Activated CD4-positive, alpha-beta T cell treated with anti-CD3 and anti-CD28 coated beads for 36 hours (primary cell): ENCODE results near the gene NLN. TPM values are rescaled to one million over a fixed set of nuclear protein-coding genes. Genes with fewer than 3 reads are reported as not detected.
"Not testable (repeated sequence)": the region's sequence is repeated elsewhere in the genome, so short reads cannot be mapped to it uniquely, and the experiment has no call there.

Source experiments
- ATAC-seq: fragments of 200-7000 bp; cut with Tn5 transposase; one replicate; pipeline ENCODE4 v1.10.0; 2021; ENCODE audit warnings: mild to moderate bottlenecking, moderate library complexity
- CTCF ChIA-PET: fragments of 350-600 bp; sonication (Branson Sonifier 250); formaldehyde crosslinking; loops from one replicate; lab custom pipeline; 2021; ENCODE audit warnings: antibody characterized with exemption; lab: Charles Lee
- POLR2A ChIA-PET: fragments of 350-600 bp; sonication (Branson Sonifier 250); formaldehyde crosslinking; loops from one replicate; lab custom pipeline; 2021; ENCODE audit warnings: antibody characterized with exemption, inconsistent platforms; lab: Charles Lee
- DNase-seq: peaks from one replicate; pipeline ENCODE4 v3.0.0-alpha.2; 2020
- H3K27ac Mint-ChIP-seq: one replicate; pipeline ENCODE4 v1.8.0; 2021; ENCODE audit warnings: mixed read lengths
- H3K27me3 Mint-ChIP-seq: one replicate; pipeline ENCODE4 v1.8.0; 2021; ENCODE audit warnings: mixed read lengths
- H3K36me3 Mint-ChIP-seq: one replicate; pipeline ENCODE4 v1.8.0; 2021; ENCODE audit warnings: low read depth, mixed read lengths
- H3K4me1 Mint-ChIP-seq: one replicate; pipeline ENCODE4 v1.8.0; 2021; ENCODE audit warnings: mixed read lengths
- H3K4me3 Mint-ChIP-seq: one replicate; pipeline ENCODE4 v1.8.0; 2021; ENCODE audit warnings: mild to moderate bottlenecking, moderate library complexity, mixed read lengths
- H3K9me3 Mint-ChIP-seq: one replicate; pipeline ENCODE4 v1.8.0; 2021; ENCODE audit warnings: low read depth, mixed read lengths
- intact Hi-C, 2 experiments: fragments of 100-400 bp; cut with DNase I in 1 of 2; cut with micrococcal nuclease in 1 of 2; formaldehyde crosslinking; loops; one replicate each; pipeline versions ENCODE4 v1.14.2 to v1.15.1; 2022 to 2024; cut with DNase I, micrococcal nuclease
- total RNA-seq, 2 experiments: library from RNA; stranded (reverse); gene quantifications; one replicate each; pipeline ENCODE4 v1.2.3, GENCODE V29; 2021

The NLN gene
- total RNA-seq, 2 experiments from 2014 or later = 30.9 to 33.8 TPM

DNA sequence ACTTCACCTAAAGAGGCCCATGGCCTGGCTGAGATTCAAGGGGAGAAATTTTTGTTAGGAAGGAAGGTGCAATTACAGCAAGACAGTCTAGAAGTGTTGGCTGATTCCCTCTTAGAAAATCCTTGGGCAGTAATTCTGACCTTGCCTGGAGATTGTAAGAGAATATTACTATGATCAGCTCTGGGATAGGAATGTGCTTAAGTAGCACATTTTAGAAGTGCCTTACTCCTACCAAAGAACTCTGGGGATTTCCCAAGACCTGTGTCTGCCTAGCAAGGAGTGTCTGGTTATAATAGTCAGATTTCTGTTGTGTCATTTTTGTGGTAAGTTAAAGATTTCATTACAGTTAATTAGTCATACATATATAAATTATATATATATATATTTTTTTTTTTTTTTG, 52.3 kb downstream of the NLN start:
- H3K9me3 Mint-ChIP-seq = no peaks in the 10 kb centered on the region
- DNase-seq (no peak), ATAC-seq (peak; percentile 81)
- H3K4me1 Mint-ChIP-seq = peaks cover 29% of the 10 kb centered on the region
- no peak overlapping the region for H3K27ac Mint-ChIP-seq
- no peak overlapping the region for H3K4me3 Mint-ChIP-seq
- peaks cover 9% of the 10 kb centered on the region for H3K36me3 Mint-ChIP-seq
- no peaks in the 10 kb centered on the region for H3K27me3 Mint-ChIP-seq
- intact Hi-C loops = no loop called here
- CTCF ChIA-PET = no interaction called here
- POLR2A ChIA-PET = no interaction called here

DNA sequence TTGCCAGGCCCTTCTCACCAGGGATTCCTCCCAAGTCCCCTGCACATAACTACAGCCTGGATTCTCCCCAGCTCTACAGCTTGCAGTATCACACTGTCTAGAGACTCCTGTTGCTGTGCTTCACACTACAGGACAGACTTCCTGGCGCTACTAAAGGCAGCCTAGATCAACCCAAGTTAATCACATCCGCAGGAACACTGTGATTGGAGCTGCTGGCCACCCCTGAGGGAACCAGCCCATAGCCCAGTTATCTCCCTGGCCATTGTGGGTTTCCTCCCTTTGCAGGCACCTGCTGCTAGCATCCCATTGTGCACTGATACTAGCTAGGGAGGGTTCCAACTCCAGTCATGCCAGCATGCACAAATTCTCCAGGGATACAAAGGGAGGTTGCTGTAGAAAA, 53.5 kb downstream of the NLN start:
- Mint-ChIP-seq H3K27me3 (no peaks in the 10 kb centered on the region), H3K4me1 (peaks cover 33% of the 10 kb centered on the region), H3K36me3 (peaks cover 13% of the 10 kb centered on the region), H3K4me3 (no peak overlapping the region), H3K27ac (no peak overlapping the region), H3K9me3 (no peaks in the 10 kb centered on the region)
- ChIA-PET CTCF (no interaction called here), POLR2A (no interaction called here)
- ATAC-seq = no peak
- no peak for DNase-seq
- intact Hi-C loops = loop anchor here in 1 of 2 experiments (5.0 kb wide), 1 partner anchor 42 kb away; no protein-coding TSS in a partner anchor

DNA sequence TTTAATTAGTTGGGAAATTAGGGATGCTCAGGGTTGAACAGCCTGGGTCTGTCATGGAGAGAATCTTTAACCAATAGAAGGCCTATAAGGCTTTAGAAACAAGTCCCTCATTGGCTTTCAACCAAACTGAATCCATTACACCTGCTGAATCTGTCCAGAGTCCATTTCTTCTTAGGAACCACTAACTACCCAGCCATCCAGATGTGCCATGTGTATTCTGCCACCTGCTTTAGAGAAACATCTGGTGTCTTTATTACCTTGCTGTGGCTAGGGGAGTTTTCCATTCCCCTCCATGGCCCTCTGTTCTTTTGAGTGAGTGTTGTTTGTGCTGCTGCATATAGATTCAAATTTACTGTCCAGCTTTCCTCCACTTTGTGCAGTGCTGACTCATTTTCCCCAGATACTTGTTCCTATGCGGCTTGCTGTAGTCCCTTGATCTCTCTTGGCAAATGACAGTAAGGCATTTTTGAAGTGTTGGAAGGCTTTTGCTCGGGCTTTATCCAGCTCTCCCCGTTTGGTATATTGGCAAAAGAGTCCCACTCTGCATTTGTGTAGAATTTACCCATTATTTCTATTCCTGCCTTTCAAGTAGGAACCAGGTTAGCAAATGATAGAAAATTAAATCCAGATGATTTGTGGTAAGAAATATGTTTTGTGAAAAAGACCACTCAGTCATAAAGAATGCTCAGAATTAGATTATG, 54.6 kb downstream of the NLN start:
- H3K9me3 Mint-ChIP-seq = no peaks in the 10 kb centered on the region
- intact Hi-C loops = loop anchor here in 1 of 2 experiments (5.0 kb wide), 1 partner anchor 41 kb away; no protein-coding TSS in a partner anchor
- peaks cover 33% of the 10 kb centered on the region for H3K4me1 Mint-ChIP-seq
- H3K4me3 Mint-ChIP-seq = no peak overlapping the region
- ATAC-seq (no peak), DNase-seq (no peak)
- CTCF ChIA-PET = no interaction called here
- H3K27me3 Mint-ChIP-seq = no peaks in the 10 kb centered on the region
- POLR2A ChIA-PET = interaction anchor here (0.9 kb wide), 1 partner anchor 55 kb away, joined by 3 read pairs; the partner anchor contains the start of genes NLN and SGTB
- no peak overlapping the region for H3K27ac Mint-ChIP-seq
- H3K36me3 Mint-ChIP-seq = peaks cover 21% of the 10 kb centered on the region

DNA sequence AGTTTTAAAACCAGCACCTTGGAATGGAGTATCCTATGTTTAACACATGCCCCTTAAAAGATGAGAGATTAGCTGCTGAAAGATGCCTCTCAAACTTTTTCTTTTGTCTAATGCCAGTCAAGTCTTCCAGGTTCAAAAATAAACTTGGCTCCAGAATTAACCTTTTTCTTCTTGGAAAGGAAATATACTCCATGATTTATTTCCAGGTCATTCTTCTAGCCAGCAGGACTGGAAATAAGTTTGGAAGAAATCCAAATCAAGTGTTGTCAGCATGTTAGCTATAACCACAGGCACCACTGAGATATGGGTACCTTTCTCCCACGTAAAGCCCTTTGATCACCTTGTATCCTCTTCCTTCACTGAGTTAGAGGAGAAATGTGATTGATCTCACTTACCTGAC, 56.1 kb downstream of the NLN start:
- ATAC-seq = no peak
- H3K4me3 Mint-ChIP-seq = no peak overlapping the region

DNA sequence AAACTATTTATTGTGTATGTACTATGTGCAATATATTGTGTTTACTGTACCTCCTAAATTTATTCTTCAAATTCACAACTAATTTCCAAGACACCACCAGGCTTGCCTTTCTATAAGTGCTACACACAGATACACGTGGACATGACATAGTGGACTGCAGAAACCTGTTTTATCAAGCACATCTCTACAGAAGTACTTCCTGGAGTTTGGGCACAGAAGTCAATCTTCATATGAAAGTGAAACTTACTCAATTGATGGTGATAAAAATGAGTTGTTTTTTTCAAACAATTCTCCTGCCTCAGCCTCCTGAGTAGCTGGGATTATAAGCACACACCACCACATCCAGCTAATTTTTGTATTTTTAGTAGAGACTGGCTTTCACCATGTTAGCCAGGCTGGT, 57.6 kb downstream of the NLN start:
- Mint-ChIP-seq H3K4me3 (no peak overlapping the region), H3K4me1 (peaks cover 25% of the 10 kb centered on the region), H3K27me3 (no peaks in the 10 kb centered on the region), H3K27ac (no peak overlapping the region), H3K36me3 (peaks cover 38% of the 10 kb centered on the region), H3K9me3 (no peaks in the 10 kb centered on the region)
- ChIA-PET POLR2A (no interaction called here), CTCF (no interaction called here)
- DNase-seq (no peak), ATAC-seq (peak; percentile 75)
- intact Hi-C loops = loop anchor here in 1 of 2 experiments (5.0 kb wide), 1 partner anchor 38 kb away; no protein-coding TSS in a partner anchor

More for the DNA sequence above, 56.1 kb downstream of the NLN start:
- intact Hi-C loops = loop anchor here in 1 of 2 experiments (5.0 kb wide), 1 partner anchor 39 kb away; no protein-coding TSS in a partner anchor
- H3K27ac Mint-ChIP-seq = no peak overlapping the region
- no peak for DNase-seq
- no peaks in the 10 kb centered on the region for H3K9me3 Mint-ChIP-seq
- peaks cover 33% of the 10 kb centered on the region for H3K4me1 Mint-ChIP-seq
- ChIA-PET POLR2A (no interaction called here), CTCF (interaction anchor here (0.8 kb wide), 1 partner anchor 244 kb away, joined by 3 read pairs; no protein-coding TSS in a partner anchor)
- H3K27me3 Mint-ChIP-seq = no peaks in the 10 kb centered on the region
- peaks cover 36% of the 10 kb centered on the region for H3K36me3 Mint-ChIP-seq

DNA sequence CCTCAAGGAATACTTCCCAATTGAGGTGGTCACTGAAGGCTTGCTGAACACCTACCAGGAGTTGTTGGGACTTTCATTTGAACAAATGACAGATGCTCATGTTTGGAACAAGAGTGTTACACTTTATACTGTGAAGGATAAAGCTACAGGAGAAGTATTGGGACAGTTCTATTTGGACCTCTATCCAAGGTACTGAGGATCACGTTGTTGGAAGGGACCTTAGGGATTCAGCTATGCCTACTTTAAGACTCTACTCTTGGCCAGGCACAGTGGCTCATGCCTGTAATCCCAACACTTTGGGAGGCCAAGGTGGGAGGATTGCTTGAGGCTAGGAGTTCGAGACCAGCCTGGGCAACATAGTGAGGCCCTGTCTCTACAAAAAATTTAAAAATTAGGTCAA, 66.3 kb downstream of the NLN start:
- H3K27ac Mint-ChIP-seq, H3K4me3 Mint-ChIP-seq, ATAC-seq, H3K9me3 Mint-ChIP-seq, intact Hi-C loops, POLR2A ChIA-PET, DNase-seq, H3K27me3 Mint-ChIP-seq: not testable (repeated sequence)
- CTCF ChIA-PET = interaction anchor here (0.7 kb wide), 1 partner anchor 27 kb away, joined by 3 read pairs; no protein-coding TSS in a partner anchor
- Mint-ChIP-seq H3K36me3 (peaks cover 36% of the 10 kb centered on the region), H3K4me1 (peaks cover 13% of the 10 kb centered on the region)

DNA sequence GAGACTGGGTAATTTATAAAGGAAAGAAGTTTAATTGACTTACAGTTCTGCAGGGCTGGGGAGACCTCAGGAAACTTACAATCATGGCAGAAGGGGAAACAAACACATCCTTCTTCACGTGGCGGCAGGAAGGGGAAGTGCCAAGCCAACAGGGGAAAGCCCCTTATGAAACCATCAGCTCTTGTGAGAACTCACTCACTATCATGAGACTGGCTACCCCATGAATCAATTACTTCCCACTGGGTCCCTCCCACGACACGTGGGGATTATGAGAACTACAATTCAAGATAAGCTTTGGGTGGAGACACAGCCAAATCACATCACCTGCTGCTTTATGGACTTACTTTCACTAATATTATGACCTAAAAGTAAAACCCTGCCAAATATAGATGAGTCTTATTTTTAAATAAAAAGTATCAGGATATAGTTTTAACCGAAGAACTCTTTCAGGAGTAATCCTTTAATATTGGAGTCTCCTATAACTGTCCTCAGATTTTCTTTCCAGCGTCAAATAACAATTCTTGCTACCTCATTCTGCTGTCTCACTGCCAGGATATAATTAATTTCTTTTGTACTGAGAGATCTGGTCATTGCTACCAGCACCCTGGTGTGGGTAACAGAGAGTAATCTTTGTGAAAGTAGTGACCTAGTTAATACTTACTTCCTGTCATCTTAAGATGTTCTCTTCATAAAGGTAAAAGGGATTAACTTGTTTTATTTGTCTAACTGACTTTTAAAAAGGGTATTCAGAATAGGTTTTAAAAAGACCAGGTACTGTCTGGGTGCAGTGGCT, 68.6 kb downstream of the NLN start:
- H3K4me3 Mint-ChIP-seq = no peak overlapping the region
- DNase-seq = peak; percentile 51
- ChIA-PET POLR2A (interaction anchor here (0.7 kb wide), 1 partner anchor 39 kb away, joined by 4 read pairs; no protein-coding TSS in a partner anchor), CTCF (no interaction called here)
- intact Hi-C loops = no loop called here
- peaks cover 34% of the 10 kb centered on the region for H3K36me3 Mint-ChIP-seq
- peak; percentile 89 for ATAC-seq
- peaks cover 13% of the 10 kb centered on the region for H3K4me1 Mint-ChIP-seq
- peaks cover 5% of the 10 kb centered on the region for H3K9me3 Mint-ChIP-seq
- no peaks in the 10 kb centered on the region for H3K27me3 Mint-ChIP-seq
- H3K27ac Mint-ChIP-seq = no peak overlapping the region

DNA sequence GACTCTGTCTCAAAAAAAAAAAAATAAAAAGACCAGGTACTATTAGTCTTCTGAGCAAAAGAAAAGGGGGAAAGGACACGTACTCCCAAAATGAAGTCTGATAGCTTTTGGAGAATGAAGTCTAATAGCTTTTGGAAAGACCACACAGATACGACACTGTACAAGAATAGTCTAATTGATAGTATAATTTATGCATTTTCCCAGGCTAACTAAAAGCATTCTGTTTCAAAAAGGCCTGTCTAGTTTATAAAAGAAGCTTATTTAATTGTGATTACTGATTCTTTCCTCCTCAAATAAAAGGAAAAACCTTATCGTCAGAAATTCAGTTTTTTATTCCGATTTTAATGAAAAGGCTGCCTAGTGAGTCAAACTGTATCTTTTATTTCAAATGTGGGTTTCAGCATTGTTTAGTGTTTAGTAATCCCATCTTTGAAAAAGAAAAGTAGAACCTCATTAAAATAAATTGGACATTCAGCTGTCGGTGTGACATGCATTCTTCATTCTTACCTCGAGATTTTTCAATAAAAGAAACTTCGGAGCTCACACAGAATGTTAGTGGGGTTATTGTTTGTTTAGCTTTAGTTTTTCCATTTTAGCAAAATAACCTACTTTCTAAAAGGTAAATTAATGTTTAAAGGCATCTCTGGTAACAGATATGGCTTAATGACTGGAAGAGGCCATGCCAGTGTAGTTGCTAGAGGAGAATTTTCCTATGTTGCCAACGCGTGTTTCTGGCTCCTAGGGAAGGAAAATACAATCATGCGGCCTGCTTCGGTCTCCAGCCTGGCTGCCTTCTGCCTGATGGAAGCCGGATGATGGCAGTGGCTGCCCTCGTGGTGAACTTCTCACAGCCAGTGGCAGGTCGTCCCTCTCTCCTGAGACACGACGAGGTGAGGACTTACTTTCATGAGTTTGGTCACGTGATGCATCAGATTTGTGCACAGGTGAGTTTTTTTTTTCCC, 70.0 kb downstream of the NLN start:
- Mint-ChIP-seq H3K36me3 (peaks cover 33% of the 10 kb centered on the region), H3K9me3 (peaks cover 5% of the 10 kb centered on the region), H3K4me1 (peaks cover 19% of the 10 kb centered on the region), H3K27ac (no peak overlapping the region), H3K27me3 (no peaks in the 10 kb centered on the region), H3K4me3 (no peak overlapping the region)
- intact Hi-C loops = no loop called here
- ChIA-PET CTCF (no interaction called here), POLR2A (interaction anchor here (0.7 kb wide), 1 partner anchor 38 kb away, joined by 4 read pairs; no protein-coding TSS in a partner anchor)
- no peak for ATAC-seq
- no peak for DNase-seq

DNA sequence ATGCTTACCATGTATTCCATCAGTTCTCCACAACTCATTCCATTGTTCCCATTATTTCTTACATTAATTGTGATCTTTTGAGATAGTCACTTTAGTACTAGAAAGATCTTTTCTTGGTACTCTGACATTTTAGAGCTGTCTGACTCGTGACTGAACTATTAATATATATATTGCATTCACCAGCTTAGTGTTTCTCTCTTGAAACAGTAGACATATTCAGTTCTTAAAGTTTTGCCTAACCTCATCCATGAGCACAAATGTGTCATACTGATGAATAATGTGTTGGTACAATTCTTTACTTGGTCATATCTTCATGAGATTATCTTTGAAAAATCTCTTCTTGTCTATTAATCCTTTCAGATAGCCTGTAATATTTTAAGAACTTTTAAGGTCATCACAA, 74.3 kb downstream of the NLN start:
- peaks cover 16% of the 10 kb centered on the region for H3K36me3 Mint-ChIP-seq
- peaks cover 8% of the 10 kb centered on the region for H3K4me1 Mint-ChIP-seq
- ChIA-PET POLR2A (no interaction called here), CTCF (interaction anchor here (1.1 kb wide), 1 partner anchor 17 kb away, joined by 3 read pairs; no protein-coding TSS in a partner anchor)
- peak; percentile 47 for ATAC-seq
- intact Hi-C loops = no loop called here
- no peak overlapping the region for H3K4me3 Mint-ChIP-seq
- H3K27me3 Mint-ChIP-seq = no peaks in the 10 kb centered on the region
- no peak for DNase-seq
- no peak overlapping the region for H3K27ac Mint-ChIP-seq
- H3K9me3 Mint-ChIP-seq = no peaks in the 10 kb centered on the region

DNA sequence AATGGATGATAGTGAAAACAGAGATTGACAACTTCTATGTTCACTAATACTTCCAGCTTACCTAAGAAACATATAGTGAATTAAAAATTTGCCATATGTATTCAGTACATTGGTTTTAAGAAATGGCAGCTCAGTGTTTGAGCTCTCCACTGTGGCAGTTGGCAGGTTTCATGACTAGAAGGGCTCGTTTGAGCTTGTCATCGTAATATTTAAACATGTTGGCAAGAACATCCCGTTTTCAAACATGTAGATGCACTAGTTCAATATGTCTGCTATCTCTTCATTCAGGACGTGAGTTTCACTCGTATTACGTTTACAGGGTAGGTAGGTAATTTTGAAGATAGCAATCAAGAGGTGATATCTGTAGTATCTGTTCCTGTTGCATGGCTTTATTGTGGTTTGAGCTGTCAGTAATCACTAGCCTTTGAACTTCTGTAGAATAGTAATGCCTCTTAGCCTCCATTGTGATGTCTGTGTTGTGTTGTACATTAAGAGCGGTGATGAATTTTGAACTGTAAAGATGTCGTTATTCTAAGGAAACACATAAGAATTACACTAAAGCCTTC, 74.8 kb downstream of the NLN start:
- H3K36me3 Mint-ChIP-seq = peaks cover 20% of the 10 kb centered on the region
- H3K9me3 Mint-ChIP-seq = peaks cover under 1% of the 10 kb centered on the region
- H3K4me3 Mint-ChIP-seq = no peak overlapping the region
- DNase-seq (no peak), ATAC-seq (no peak)
- ChIA-PET POLR2A (no interaction called here), CTCF (interaction anchor here (1.0 to 1.1 kb wide), 2 partner anchors 10 to 16 kb away, joined by 3 to 4 read pairs; no protein-coding TSS in a partner anchor)
- no peak overlapping the region for H3K27ac Mint-ChIP-seq
- intact Hi-C loops = no loop called here
- no peaks in the 10 kb centered on the region for H3K27me3 Mint-ChIP-seq
- peaks cover 11% of the 10 kb centered on the region for H3K4me1 Mint-ChIP-seq
